WTC11 (cell line): ENCODE measurements around the gene ITPKC.

Experiments used
- CBFB ChIP-seq: sonication (generic); formaldehyde crosslinking; IDR thresholded peaks from 2 replicates; pipeline ENCODE4 v1.8.1; 2022; ENCODE audit warnings: mild to moderate bottlenecking, low read depth, missing genetic modification reagents
- FOXK1 ChIP-seq: sonication (generic); formaldehyde crosslinking; IDR thresholded peaks from 2 replicates; pipeline ENCODE4 v1.8.0; 2022; ENCODE audit warnings: mild to moderate bottlenecking, moderate library complexity, missing genetic modification reagents
- JUN ChIP-seq: sonication (generic); formaldehyde crosslinking; IDR thresholded peaks from 2 replicates; pipeline ENCODE4 v1.8.0; 2023; ENCODE audit warnings: mild to moderate bottlenecking, missing genetic modification reagents
- NFYB ChIP-seq: sonication (generic); formaldehyde crosslinking; conservative IDR thresholded peaks from 2 replicates; pipeline ENCODE4 v1.8.0; 2022; ENCODE audit warnings: low read depth, missing genetic modification reagents
- NR1H2 ChIP-seq: sonication (generic); formaldehyde crosslinking; IDR thresholded peaks from 2 replicates; pipeline ENCODE4 v1.9.0; 2021; ENCODE audit warnings: mild to moderate bottlenecking, moderate library complexity, missing genetic modification reagents
- SOX15 ChIP-seq: fragments of 250-450 bp; sonication (Bioruptor Pico); IDR thresholded peaks from 2 replicates; pipeline ENCODE4 v1.9.0; 2021; ENCODE audit warnings: mild to moderate bottlenecking
- SP1 ChIP-seq: sonication (generic); formaldehyde crosslinking; conservative IDR thresholded peaks from 2 replicates; pipeline ENCODE4 v1.8.1; 2022; ENCODE audit warnings: missing genetic modification reagents
- USF2 ChIP-seq: sonication (generic); formaldehyde crosslinking; IDR thresholded peaks from 2 replicates; pipeline ENCODE4 v1.8.1; 2023; ENCODE audit warnings: mild to moderate bottlenecking, missing genetic modification reagents, moderate library complexity
- ZNF396 ChIP-seq: fragments of 250-450 bp; sonication (Bioruptor Pico); IDR thresholded peaks from 2 replicates; pipeline ENCODE4 v1.8.0; 2021; ENCODE audit warnings: mild to moderate bottlenecking, moderate library complexity, borderline replicate concordance
- TF ChIP-seq, protein P1 (sequence below): fragments of 200-600 bp; IDR thresholded peaks from 2 replicates; pipeline ENCODE4 v1.8.0; 2022; ENCODE audit warnings: antibody characterized with exemption

DNA sequence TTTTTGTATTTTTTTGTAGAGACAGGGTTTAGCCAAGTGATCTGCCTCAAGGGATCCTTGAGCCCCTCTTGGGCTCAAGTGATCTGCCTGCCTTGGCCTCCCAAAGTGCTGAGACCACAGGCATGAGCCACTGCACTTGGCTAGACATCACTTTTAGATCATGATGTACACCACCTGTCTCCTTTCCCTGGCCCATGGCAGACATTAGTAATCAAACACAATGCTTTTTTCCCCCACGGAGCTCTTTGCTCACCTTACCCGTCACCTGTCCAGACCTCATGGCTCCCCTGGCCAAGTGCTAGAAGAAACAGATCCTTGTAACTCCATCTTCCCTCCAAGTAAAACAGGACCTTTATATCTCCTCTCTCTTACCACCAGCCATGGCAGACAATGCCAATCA lies 44.9 kb upstream of the ITPKC start:
- TF ChIP-seq SP1 (CRISPR knock-in tag) (no peak), JUN (CRISPR knock-in tag) (no peak), SOX15 (no peak), FOXK1 (CRISPR knock-in tag) (no peak), NR1H2 (no peak), USF2 (CRISPR knock-in tag) (no peak), NFYB (no peak), CBFB (CRISPR knock-in tag) (no peak), ZNF396 (CRISPR knock-in tag) (no peak)
- TF ChIP-seq, protein P1, sequence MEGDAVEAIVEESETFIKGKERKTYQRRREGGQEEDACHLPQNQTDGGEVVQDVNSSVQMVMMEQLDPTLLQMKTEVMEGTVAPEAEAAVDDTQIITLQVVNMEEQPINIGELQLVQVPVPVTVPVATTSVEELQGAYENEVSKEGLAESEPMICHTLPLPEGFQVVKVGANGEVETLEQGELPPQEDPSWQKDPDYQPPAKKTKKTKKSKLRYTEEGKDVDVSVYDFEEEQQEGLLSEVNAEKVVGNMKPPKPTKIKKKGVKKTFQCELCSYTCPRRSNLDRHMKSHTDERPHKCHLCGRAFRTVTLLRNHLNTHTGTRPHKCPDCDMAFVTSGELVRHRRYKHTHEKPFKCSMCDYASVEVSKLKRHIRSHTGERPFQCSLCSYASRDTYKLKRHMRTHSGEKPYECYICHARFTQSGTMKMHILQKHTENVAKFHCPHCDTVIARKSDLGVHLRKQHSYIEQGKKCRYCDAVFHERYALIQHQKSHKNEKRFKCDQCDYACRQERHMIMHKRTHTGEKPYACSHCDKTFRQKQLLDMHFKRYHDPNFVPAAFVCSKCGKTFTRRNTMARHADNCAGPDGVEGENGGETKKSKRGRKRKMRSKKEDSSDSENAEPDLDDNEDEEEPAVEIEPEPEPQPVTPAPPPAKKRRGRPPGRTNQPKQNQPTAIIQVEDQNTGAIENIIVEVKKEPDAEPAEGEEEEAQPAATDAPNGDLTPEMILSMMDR: no peak
